NCI-H1105 (cell line): ENCODE data around the gene DLGAP4.

Source experiments
- DNase-seq: peaks from one replicate; lab custom pipeline; 2025; lab: John Stamatoyannopoulos, UW

The DLGAP4 gene

GRCh38 chr20:36275011-36275410 lies 31.1 kb upstream of the DLGAP4 start:
- no peak for DNase-seq

DNA sequence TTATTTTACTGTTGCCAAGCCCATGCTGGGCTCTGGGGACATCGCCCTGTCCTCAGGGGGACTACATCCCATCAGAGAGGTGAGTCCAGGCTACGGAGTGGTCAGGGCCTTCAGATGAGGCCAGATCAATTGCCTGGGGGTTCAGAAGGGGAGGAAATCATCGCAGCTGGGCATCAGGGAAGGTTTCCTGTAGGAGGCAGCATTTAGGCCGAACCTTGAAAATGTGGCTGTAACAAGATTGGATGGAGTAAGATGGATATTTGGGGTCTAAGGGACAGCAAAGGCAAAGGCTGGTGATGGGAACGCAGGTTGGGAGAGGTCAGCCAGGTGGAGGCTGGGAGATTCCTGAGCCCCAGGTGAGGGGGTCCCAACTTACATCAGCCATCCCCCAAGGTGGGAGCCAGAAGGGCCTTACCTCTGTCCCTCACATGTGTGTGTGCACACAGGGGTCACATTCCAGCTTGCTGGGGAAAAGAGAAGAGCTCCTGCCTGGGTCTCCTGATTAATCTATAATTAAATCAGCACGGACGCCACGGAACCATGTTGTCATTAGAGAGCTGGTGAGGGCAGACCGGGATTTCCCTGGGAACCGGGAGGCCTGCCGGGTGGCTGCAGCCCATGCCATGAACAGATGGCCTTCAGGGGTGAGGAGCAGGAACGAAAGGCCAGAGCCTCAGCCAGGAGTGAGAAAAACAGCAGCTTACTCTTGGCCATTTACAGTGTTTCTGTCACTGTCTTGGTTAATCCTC lies 30.5 kb upstream of the DLGAP4 start:
- no peak for DNase-seq

DNA sequence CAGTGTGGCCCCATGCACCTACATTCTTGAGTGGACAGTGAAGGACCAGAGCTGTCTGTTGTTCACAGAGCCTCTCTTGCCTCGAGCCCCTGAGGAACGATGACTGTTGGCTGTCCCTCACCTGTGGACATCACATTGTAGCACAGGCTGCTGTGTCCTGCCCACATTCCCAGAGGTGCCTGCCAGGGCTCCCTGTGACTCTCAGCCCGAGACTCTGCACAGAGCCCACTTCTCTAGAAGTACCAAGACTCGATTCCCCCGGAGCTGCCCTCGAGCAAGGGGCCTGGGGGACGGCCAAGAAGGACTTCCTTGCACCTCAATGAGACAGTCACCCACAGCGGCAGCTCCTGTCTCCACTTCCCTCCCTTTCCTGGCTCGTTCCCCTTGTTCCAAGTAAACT lies 28.6 kb upstream of the DLGAP4 start:
- no peak for DNase-seq

GRCh38 chr20:36279362-36279761 lies 26.8 kb upstream of the DLGAP4 start:
- DNase-seq: no peak

GRCh38 chr20:36279776-36280175 lies 26.4 kb upstream of the DLGAP4 start:
- no peak for DNase-seq

DNA sequence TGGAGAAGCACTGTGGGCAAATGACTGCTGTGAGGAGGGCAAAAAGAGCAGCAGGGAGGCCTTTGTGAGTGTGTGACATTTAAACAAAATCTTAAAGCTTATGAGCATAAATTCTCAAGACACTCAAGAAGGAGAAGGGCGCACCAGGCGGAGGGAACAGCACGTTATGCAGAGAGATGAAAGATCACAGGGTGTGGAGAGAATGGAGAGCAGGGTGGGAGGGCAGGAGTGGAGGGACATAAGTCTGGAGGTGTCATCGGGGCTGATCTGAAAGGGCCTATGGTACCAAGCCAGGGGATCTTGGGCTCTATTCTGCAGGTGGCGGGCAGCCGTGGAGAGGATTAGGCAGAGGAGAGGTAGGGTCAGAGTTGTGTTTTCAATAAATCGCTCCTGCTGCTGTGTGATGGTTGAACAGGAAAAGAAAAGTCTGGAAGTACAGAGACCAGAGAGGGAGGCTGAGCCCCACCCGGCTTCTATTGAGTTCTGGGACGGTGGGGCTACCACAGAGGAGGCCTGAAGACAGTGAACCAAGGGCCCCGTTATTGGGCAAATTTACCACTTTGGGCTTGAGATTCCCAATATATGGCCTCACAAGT lies 24.3 kb upstream of the DLGAP4 start:
- no peak for DNase-seq

DNA sequence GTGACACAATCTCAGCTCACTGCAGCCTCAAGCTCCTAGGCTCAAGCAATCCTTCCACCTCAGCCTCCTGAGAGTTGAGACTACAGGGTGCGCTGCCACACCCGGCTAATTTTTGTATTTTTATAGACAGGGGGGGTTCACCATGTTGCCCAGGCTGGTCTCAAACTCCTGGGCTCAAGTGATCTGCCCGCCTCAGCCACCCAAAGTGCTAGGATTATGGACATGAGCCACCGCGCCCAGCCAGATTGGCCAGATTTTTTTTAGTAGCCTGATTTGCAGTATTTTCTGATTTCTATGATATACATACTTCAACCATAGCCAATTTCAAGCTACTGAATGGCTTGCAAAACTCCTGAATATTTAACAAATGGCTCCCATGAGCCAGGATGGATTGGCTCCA lies 21.4 kb upstream of the DLGAP4 start:
- no peak for DNase-seq

DNA sequence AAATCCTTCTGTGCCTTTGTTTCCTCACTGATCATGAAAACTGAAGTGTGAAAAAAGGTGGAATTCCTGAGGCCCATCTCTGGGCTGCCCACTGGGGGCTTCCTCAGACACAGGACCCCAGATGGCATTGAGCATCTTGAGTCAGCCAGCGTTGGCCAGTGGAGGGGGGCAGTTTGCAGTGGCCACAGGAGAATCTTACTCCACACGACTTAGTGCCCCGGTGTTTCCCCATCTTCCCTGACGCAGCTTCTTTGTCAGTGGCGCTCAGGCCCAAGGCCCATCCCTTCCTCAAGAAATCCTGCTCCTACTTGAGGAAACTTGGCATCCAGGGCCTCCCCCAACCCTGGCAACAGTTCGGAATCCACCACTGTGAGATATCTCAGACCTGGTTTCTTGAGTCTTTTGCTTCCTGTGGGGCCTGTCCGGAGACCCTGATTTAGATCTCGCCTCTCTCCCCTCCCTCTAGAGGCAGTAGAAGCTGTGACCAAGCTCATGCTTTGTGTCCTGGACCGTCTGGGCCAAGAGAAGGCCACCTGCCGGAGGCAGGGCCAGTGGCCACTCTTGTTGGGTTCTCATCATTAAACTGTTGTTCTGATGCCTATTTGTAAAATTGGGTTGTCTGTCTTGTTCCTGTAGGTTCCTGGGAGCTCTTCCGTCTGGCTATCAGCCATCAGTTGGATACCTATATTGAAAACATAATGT lies 20.2 kb upstream of the DLGAP4 start:
- no peak for DNase-seq

- DNase-seq: no peak
Measured at GRCh38 chr20:36297656-36298055, 8.5 kb upstream of the DLGAP4 start.

DNA sequence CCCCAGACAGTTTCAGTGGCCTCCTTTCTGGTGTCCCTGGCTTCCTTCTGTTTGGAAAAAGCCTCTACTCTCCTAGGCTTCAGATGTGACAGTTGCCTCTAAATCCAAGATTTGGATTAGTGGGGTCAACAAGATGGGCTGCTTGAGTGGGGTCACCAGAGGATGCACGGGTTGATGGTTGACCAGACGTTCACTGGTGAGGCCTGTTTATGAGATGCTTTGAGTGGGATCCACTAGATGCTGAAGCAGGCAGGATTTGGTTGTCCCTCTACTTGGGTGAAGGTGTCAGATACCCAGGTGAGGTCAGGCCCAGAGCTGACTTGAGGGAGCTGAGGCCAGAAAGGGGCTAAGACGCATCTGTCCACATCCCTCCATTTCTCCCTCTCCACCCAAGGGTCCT lies 8.1 kb upstream of the DLGAP4 start:
- DNase-seq: no peak

DNA sequence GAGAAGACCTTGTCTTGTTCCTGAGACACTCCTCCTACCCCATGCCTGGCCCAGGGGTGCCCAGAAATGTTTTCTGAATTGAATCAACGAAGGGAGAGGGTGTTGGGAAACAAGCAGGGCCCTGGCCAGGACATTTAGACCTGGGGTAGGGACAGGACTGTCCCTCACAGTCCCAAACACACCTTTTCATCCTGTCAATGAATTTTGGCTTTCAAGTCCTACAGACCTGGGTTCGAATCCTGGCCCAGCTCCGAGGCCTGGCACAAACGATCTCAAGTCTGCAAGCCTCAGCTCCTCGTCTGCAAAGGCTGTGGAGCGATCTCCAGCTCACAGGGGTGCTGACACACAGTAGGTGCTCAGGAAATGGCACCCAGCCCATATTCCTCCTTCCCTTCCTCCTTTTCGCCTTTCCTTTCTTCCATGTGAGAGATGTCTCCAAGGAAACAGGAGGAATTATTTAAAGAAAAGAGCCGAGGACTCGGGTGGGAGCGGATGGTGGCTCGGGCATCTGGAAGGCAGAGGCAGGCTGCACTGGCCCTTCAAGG lies 7.3 kb upstream of the DLGAP4 start:
- no peak for DNase-seq

GRCh38 chr20:36299459-36299858 lies 6.7 kb upstream of the DLGAP4 start:
- DNase-seq: no peak

- DNase-seq: no peak
Measured at GRCh38 chr20:36301359-36302119, 4.6 kb upstream of the DLGAP4 start.

- no peak for DNase-seq
Measured at GRCh38 chr20:36303020-36303595, 3.0 kb upstream of the DLGAP4 start.

GRCh38 chr20:36303831-36304230 lies 2.3 kb upstream of the DLGAP4 start:
- no peak for DNase-seq

- DNase-seq: no peak
Measured at GRCh38 chr20:36304786-36305495, 1.2 kb upstream of the DLGAP4 start.

GRCh38 chr20:36306553-36307411 lies 643 bp downstream of the DLGAP4 start:
- DNase-seq: no peak

DNA sequence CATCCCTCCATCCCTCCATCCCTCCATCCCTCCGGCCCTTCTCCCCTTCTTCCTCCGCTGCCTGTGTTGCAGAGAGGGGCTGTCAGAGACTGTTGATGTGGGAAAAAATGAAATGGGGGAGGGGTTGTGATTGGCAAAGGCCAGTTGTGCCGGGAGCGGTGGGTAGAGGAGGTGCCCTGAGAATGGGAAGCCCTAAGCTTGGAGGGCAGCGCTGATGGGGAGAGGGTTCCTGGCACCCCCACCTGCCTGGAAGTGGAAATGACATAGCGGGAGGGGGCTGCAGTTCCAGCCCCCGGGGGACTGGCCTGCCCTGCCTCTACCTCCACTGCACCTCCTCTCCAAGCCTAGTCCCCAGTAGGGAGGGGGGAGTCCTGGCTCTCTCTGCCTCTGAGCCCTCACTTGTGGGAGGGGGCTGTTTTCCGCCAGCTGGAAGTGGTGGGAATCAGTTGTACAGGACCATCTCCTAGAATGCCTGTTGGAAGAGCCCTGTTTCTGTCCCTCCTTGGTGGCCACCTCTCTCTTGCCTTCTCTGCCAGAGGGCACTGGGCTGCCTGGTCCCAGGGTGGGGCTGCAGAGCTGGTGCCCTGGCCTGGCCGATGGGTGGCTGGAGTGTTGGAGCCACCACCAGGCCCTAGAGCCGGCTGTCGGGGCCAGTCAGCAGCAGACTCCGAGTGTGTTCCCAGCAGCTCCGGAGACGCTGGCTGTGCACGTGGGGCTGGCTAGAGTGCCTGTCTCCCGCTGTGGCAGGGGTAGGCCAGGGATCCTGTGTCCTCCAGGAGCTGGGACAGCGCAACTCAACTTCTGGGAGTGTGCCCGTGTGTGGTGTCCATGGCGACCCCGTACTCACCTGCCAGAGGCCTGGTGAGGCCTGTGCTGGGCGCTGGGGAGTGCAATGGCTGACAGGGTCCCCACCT lies 1.5 kb downstream of the DLGAP4 start:
- no peak for DNase-seq

DNA sequence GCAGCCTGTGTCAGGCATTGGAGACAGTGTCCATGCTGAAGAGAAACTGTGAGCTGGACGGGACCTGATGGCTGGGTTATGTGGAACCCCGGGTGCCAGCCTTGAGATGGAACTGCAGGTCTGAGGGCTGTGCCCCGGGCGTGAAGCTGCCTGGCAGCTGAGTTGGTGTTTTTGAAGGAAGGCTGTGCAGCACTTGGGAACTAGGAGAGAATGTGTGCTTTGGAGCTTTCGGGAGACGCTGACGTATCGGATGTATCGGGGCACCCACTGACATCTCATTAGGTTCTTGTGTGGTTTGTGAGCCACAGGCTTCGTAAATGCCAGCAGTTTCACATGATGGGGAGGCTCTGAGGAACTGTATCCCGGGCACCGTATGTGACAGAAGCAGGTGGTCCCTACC lies 2.2 kb downstream of the DLGAP4 start:
- DNase-seq: no peak
